ENCODE measurements around the gene MYH14. TPM values are rescaled to one million over a fixed set of nuclear protein-coding genes. Genes with fewer than 3 reads are reported as not detected.

The MYH14 gene
- total and polyA plus RNA-seq, 10 of the 15 experiments (the other 5 are each of a cell fraction or from before 2014, with no cell fraction given): 0.06 to 0.69 (median 0.15) TPM; not detected in 4

DNA sequence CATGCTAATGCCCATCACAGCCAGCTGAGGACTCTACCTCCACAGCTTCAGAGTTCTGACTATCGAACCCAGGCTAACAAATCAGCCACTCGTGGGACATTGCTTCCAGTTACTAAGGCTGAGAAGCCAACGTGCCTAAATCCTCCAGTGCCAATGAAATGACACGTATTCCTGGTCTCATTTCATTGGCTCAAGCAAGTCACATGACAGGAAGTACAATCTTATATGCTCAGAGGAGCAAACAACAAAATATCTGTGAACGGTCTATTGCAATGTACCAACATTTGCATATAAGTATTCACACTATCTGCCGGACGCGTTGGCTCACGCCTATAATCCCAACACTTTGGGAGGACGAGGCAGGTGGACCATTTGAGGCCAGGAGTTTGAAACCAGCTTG, 27.5 kb upstream of the MYH14 start (continued):
- TF ChIP-seq ASH2L (IDR thresholded peaks at IDR 0.05; ENCODE audit: borderline replicate concordance, low read depth) (no peak), ZNF24 (IDR thresholded peaks at IDR 0.05) (no peak), STAT3 (IDR thresholded peaks at IDR 0.05; ENCODE audit: low read depth, low read length) (no peak), TCF3 (IDR thresholded peaks at IDR 0.05; ENCODE audit: borderline replicate concordance, insufficient read depth, low read depth, low read length) (no peak), IKZF1 (conservative IDR thresholded peaks at IDR 0.05) (no peak), RAD51 (IDR thresholded peaks at IDR 0.05) (peak; percentile 58), CEBPB (IDR thresholded peaks at IDR 0.05; ENCODE audit: borderline replicate concordance in 1 of 2, low read depth in 2 of 2, low read length in 2 of 2) (no peak), EGR1 (IDR thresholded peaks at IDR 0.05; ENCODE audit: borderline replicate concordance in 1 of 2, low read depth in 2 of 2, low read length in 2 of 2) (no peak), SMARCA5 (IDR thresholded peaks at IDR 0.05) (no peak), FOXM1 (IDR thresholded peaks at IDR 0.05; ENCODE audit: low read depth, low read length) (no peak)
- TF ChIP-seq, protein P1, sequence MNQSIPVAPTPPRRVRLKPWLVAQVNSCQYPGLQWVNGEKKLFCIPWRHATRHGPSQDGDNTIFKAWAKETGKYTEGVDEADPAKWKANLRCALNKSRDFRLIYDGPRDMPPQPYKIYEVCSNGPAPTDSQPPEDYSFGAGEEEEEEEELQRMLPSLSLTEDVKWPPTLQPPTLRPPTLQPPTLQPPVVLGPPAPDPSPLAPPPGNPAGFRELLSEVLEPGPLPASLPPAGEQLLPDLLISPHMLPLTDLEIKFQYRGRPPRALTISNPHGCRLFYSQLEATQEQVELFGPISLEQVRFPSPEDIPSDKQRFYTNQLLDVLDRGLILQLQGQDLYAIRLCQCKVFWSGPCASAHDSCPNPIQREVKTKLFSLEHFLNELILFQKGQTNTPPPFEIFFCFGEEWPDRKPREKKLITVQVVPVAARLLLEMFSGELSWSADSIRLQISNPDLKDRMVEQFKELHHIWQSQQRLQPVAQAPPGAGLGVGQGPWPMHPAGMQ (IDR thresholded peaks at IDR 0.05; ENCODE audit: borderline replicate concordance): no peak

DNA sequence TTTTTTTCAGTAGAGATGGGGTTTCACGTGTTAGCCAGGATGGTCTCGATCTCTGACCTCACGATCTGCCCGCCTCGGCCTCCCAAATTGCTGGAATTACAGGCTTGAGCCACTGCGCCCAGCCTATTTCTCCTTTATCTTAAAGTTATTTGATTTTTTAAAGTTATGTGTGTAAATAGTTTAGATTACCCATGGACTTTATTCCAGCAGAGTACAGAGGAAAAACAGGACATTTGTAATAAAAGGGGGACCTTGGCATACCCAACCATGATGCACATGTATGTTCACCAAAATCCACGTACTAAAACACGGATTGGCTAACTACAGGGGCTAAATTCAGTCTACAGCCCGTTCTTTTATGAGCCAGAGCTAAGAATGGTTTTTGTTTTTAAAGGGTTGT, 26.6 kb upstream of the MYH14 start:
- no peak for FAIRE-seq
- intact Hi-C loops (cut with micrococcal nuclease; ENCODE audit: unreplicated experiment): no loop called here

More for the DNA sequence above, 26.6 kb upstream of the MYH14 start:
- Histone ChIP-seq H3K9me3 (replicated peaks; ENCODE audit: control insufficient read depth, insufficient read depth, low read length) (peaks cover 3% of the 10 kb centered on the region; the same call in 2 of the 3 replicates), H3K4me2 (ENCODE audit: control insufficient read depth, insufficient read depth) (no peak overlapping the region), H3K27me3 (replicated peaks in 1 of 2; ENCODE audit: control insufficient read depth in 2 of 2, insufficient read depth in 2 of 2, low read length in 1 of 2) (no peaks in the 10 kb centered on the region), H3K36me3 (ENCODE audit: control insufficient read depth in 2 of 2, insufficient read depth in 2 of 2, low read length in 1 of 2) (no peaks in the 10 kb centered on the region), H3K79me2 (ENCODE audit: control insufficient read depth, insufficient read depth, low read length) (no peaks in the 10 kb centered on the region), H3K9ac (ENCODE audit: control insufficient read depth, insufficient read depth, low read length) (no peak overlapping the region), H3K4me3 (no peak overlapping the region), H3K4me1 (ENCODE audit: control insufficient read depth, insufficient read depth, low read length) (peaks cover 6% of the 10 kb centered on the region), H2AFZ (ENCODE audit: control insufficient read depth, low read depth, low read length) (no peak overlapping the region), H3K27ac (ENCODE audit: control insufficient read depth, insufficient read depth) (no peak overlapping the region), H4K20me1 (ENCODE audit: control insufficient read depth, insufficient read depth) (no peaks in the 10 kb centered on the region)
- BruUV-seq (replicated peaks): no TSS peak
- CTCF ChIA-PET: no interaction called here
- in situ Hi-C loops (cut with MboI): no loop called here
- RAD21 ChIA-PET (ENCODE audit: unreplicated experiment): no interaction called here
- SMC1A ChIA-PET (ENCODE audit: uncharacterized antibody, unreplicated experiment): no interaction called here
- POLR2A ChIA-PET: interaction anchor here (0.6 kb wide), 1 partner anchor 17 kb away, joined by 6 read pairs; no protein-coding TSS in a partner anchor
- WGBS (ENCODE audit: insufficient coverage, insufficient replicate concordance, low lambda C conversion rate, missing lambda C conversion rate): 45% methylated on average over 9 of the region's 9 CpGs
- DNase-seq (ENCODE audit: low read depth, low spot score) (no peak), ATAC-seq (no peak)
- TF ChIP-seq CHD1 (IDR thresholded peaks at IDR 0.05; ENCODE audit: low read depth, low read length) (no peak), JUND (IDR thresholded peaks at IDR 0.05; ENCODE audit: low read depth, low read length) (no peak)

Data from GM12878 (cell line).